Spinal cord (tissue), 10 donors: ENCODE results near the gene TAS2R5. TPM values are rescaled to one million over a fixed set of nuclear protein-coding genes. Genes with fewer than 3 reads are reported as not detected.
"Not testable (repeated sequence)": the region's sequence is repeated elsewhere in the genome, so short reads cannot be mapped to it uniquely, and the experiment has no call there.

ENCODE experiments used
- DNase-seq, 6 donors: peaks; one replicate each; pipeline versions ENCODE4 v3.0.0 to v3.0.0-alpha.2; 2013 to 2015; ENCODE audit warnings: low spot score in 6 of 6, low read depth in 4 of 6
- H3K27ac ChIP-seq: one replicate; pipeline ENCODE4 v1.5.1; 2013; ENCODE audit warnings: low read depth, low read length, control low read depth
- H3K27me3 ChIP-seq: one replicate; pipeline ENCODE4 v1.6.1; 2013; ENCODE audit warnings: low read length; ENCODE audit not compliant: control insufficient read depth, insufficient read depth
- H3K36me3 ChIP-seq: one replicate; pipeline ENCODE4 v1.6.1; 2013; ENCODE audit warnings: low read length; ENCODE audit not compliant: control insufficient read depth, insufficient read depth
- H3K4me1 ChIP-seq: one replicate; pipeline ENCODE4 v1.6.1; 2013; ENCODE audit warnings: low read length; ENCODE audit not compliant: control insufficient read depth, insufficient read depth
- H3K4me3 ChIP-seq: one replicate; pipeline ENCODE4 v1.5.1; 2013; ENCODE audit warnings: low read depth, low read length, control low read depth
- H3K9me3 ChIP-seq: one replicate; pipeline ENCODE4 v1.6.1; 2013; ENCODE audit warnings: low read length; ENCODE audit not compliant: control insufficient read depth, insufficient read depth
- WGBS: methylation state at CpG from one replicate; pipeline ENCODE4 v1.1.5; 2013; ENCODE audit warnings: missing lambda C conversion rate; ENCODE audit not compliant: insufficient coverage; 5-methylcytosine and 5-hydroxymethylcytosine counted together
- polyA plus RNA-seq, 2 donors: library from polyadenylated mRNA; unstranded; fragments of 120-200 nt; gene quantifications; one replicate each; pipeline ENCODE4 v1.2.1, GENCODE V29; 2013; ENCODE audit not compliant: insufficient read length in 2 of 2
- total RNA-seq, 2 donors: library from RNA; depleted of rRNA in 1 of 2; stranded (reverse); fragments of 120-200 nt in 1 of 2; fragments of >200 nt in 1 of 2; gene quantifications; one replicate each; pipeline versions ENCODE4 v1.2.3 to v1.2.4, GENCODE V29; 2013 to 2014
- donor health status: healthy.

The TAS2R5 gene
- total and polyA plus RNA-seq, 4 donors: 2.4 to 4.7 (median 3.6) TPM

- H3K27me3 ChIP-seq: no peaks in the 10 kb centered on the region
- no peak for DNase-seq
- no peak within 1 kb of the TSS for H3K4me3 ChIP-seq
- no peaks in the 10 kb centered on the region for H3K9me3 ChIP-seq
- no peaks in the 10 kb centered on the region for H3K36me3 ChIP-seq
- no peaks in the 10 kb centered on the region for H3K4me1 ChIP-seq
- H3K27ac ChIP-seq: no peak within 1 kb of the TSS
- WGBS: no CpG with 5 or more reads among the region's 1 CpG
These were observed 13.6 kb upstream of the TAS2R5 start, which contains the start of gene TAS2R4 for GRCh38 chr7:141776374-141776773. TAS2R4 (plus strand) TSS chr7:141776674; CDS start chr7:141778489, 1,815 bp downstream.

GRCh38 chr7:141785706-141786552 is 4.1 kb upstream of the TAS2R5 start:
- Histone ChIP-seq H3K27ac (no peak overlapping the region), H3K36me3 (no peaks in the 10 kb centered on the region), H3K9me3 (no peaks in the 10 kb centered on the region), H3K27me3 (no peaks in the 10 kb centered on the region), H3K4me1 (peaks cover 3% of the 10 kb centered on the region), H3K4me3 (no peak overlapping the region)
- WGBS: 73% methylated on average over 5 of the region's 13 CpGs
- peak; percentile 19 to 89 (median 42) for DNase-seq

- no peaks in the 10 kb centered on the region for H3K36me3 ChIP-seq
- no peak overlapping the region for H3K4me3 ChIP-seq
- H3K27ac ChIP-seq: no peak overlapping the region
- WGBS: 80% methylated on average over 1 of the region's 2 CpGs
- no peaks in the 10 kb centered on the region for H3K27me3 ChIP-seq
- H3K4me1 ChIP-seq: peaks cover 3% of the 10 kb centered on the region
- DNase-seq: no peak
- H3K9me3 ChIP-seq: no peaks in the 10 kb centered on the region
These were observed 1.7 kb upstream of the TAS2R5 start for GRCh38 chr7:141788296-141788695.

- no peaks in the 10 kb centered on the region for H3K4me1 ChIP-seq
- H3K9me3 ChIP-seq: no peaks in the 10 kb centered on the region
- no peaks in the 10 kb centered on the region for H3K27me3 ChIP-seq
- no peak overlapping the region for H3K27ac ChIP-seq
- H3K4me3 ChIP-seq: no peak overlapping the region
- WGBS: no CpG with 5 or more reads among the region's 2 CpGs
- no peaks in the 10 kb centered on the region for H3K36me3 ChIP-seq
- DNase-seq: no peak
These were observed 2.5 kb downstream of the TAS2R5 start for GRCh38 chr7:141792526-141792925.

- Histone ChIP-seq H3K9me3 (peaks cover 4% of the 10 kb centered on the region), H3K4me3 (no peak overlapping the region), H3K4me1 (no peaks in the 10 kb centered on the region), H3K27ac (no peak overlapping the region), H3K27me3 (no peaks in the 10 kb centered on the region), H3K36me3 (no peaks in the 10 kb centered on the region)
- 100% methylated on average over 1 of the region's 1 CpG for WGBS
- no peak for DNase-seq
These were observed 30.1 kb downstream of the TAS2R5 start for GRCh38 chr7:141820067-141820466.

- not testable (repeated sequence) for H3K9me3 ChIP-seq, DNase-seq, H3K27me3 ChIP-seq, H3K36me3 ChIP-seq, H3K4me1 ChIP-seq, H3K27ac ChIP-seq, H3K4me3 ChIP-seq
These were observed 32.4 kb downstream of the TAS2R5 start for GRCh38 chr7:141822432-141822831.

GRCh38 chr7:141837683-141838082 is 47.7 kb downstream of the TAS2R5 start:
- Histone ChIP-seq H3K4me1 (no peaks in the 10 kb centered on the region), H3K27ac (no peak overlapping the region), H3K36me3 (no peaks in the 10 kb centered on the region), H3K9me3 (no peaks in the 10 kb centered on the region), H3K4me3 (no peak overlapping the region), H3K27me3 (no peaks in the 10 kb centered on the region)
- no peak for DNase-seq
- 92% methylated on average over 1 of the region's 5 CpGs for WGBS

GRCh38 chr7:141838581-141838980 is 48.6 kb downstream of the TAS2R5 start:
- no CpG with 5 or more reads among the region's 1 CpG for WGBS
- DNase-seq: no peak
- Histone ChIP-seq H3K27ac (no peak overlapping the region), H3K4me3 (no peak overlapping the region), H3K9me3 (no peaks in the 10 kb centered on the region), H3K4me1 (no peaks in the 10 kb centered on the region), H3K27me3 (no peaks in the 10 kb centered on the region), H3K36me3 (no peaks in the 10 kb centered on the region)

- Histone ChIP-seq H3K27ac (no peak overlapping the region), H3K27me3 (no peaks in the 10 kb centered on the region), H3K9me3 (no peaks in the 10 kb centered on the region), H3K4me1 (no peaks in the 10 kb centered on the region), H3K4me3 (no peak overlapping the region), H3K36me3 (no peaks in the 10 kb centered on the region)
- DNase-seq: no peak
- WGBS: 100% methylated on average over 1 of the region's 4 CpGs
These were observed 49.2 kb downstream of the TAS2R5 start for GRCh38 chr7:141839256-141839655.

GRCh38 chr7:141840708-141841107 is 50.7 kb downstream of the TAS2R5 start:
- no peaks in the 10 kb centered on the region for H3K27me3 ChIP-seq
- no peak for DNase-seq
- no peaks in the 10 kb centered on the region for H3K4me1 ChIP-seq
- no peaks in the 10 kb centered on the region for H3K36me3 ChIP-seq
- 97% methylated on average over 4 of the region's 5 CpGs for WGBS
- H3K4me3 ChIP-seq: no peak overlapping the region
- no peak overlapping the region for H3K27ac ChIP-seq
- no peaks in the 10 kb centered on the region for H3K9me3 ChIP-seq
